Gastroesophageal sphincter (tissue), 4 donors: ENCODE measurements around the gene DAPK1. TPM values are rescaled to one million over a fixed set of nuclear protein-coding genes. Genes with fewer than 3 reads are reported as not detected.

Experiments used
- ATAC-seq: fragments of 150-250 bp; one replicate; pipeline ENCODE4 v1.9.1; 2016; ENCODE audit warnings: mild to moderate bottlenecking, moderate library complexity
- H3K27ac ChIP-seq, 4 donors: fragments of 200-600 bp; sonication (generic) in 3 of 4; 1 replicate in 3 of 4; 2 replicates in 1 of 4; pipeline ENCODE4 v1.5.1; 2016 to 2019
- H3K27me3 ChIP-seq: fragments of 200-600 bp; sonication (generic); one replicate; pipeline ENCODE4 v1.5.1; 2019
- H3K36me3 ChIP-seq, 2 donors: fragments of 200-600 bp; sonication (generic); one replicate each; pipeline ENCODE4 v1.5.1; 2019; ENCODE audit warnings: control low read depth in 1 of 2
- H3K4me1 ChIP-seq, 3 donors: fragments of 200-600 bp; sonication (generic); 1 replicate in 2 of 3; 2 replicates in 1 of 3; pipeline ENCODE4 v1.5.1; 2016 to 2019; ENCODE audit warnings: control low read depth in 2 of 3
- H3K4me3 ChIP-seq, 2 donors: fragments of 200-600 bp; sonication (generic); one replicate each; pipeline ENCODE4 v1.5.1; 2019; ENCODE audit warnings: mild to moderate bottlenecking in 1 of 2, moderate library complexity in 1 of 2
- H3K9me3 ChIP-seq, 3 donors: fragments of 200-600 bp; sonication (generic); one replicate each; pipeline ENCODE4 v1.5.1; 2017 to 2019; ENCODE audit warnings: control low read depth in 2 of 3
- CTCF ChIP-seq, 4 experiments: fragments of 200-600 bp in 2 of 4; fragments of 450-650 bp in 2 of 4; sonication (generic) in 1 of 4; IDR thresholded peaks; one replicate each; pipeline ENCODE4 v1.5.1; 2017 to 2019; ENCODE audit warnings: antibody characterized with exemption in 4 of 4, mild to moderate bottlenecking in 2 of 4, moderate library complexity in 2 of 4
- EP300 ChIP-seq: sonication (generic); formaldehyde crosslinking; IDR thresholded peaks from one replicate; pipeline ENCODE4 v1.6.1; 2017; ENCODE audit warnings: antibody characterized with exemption, mild to moderate bottlenecking
- POLR2A ChIP-seq, 2 donors: fragments of 450-650 bp; IDR thresholded peaks; one replicate each; pipeline ENCODE4 v1.6.1; 2017; ENCODE audit warnings: antibody characterized with exemption in 2 of 2, mild to moderate bottlenecking in 2 of 2, moderate library complexity in 1 of 2
- POLR2AphosphoS5 ChIP-seq: sonication (generic); formaldehyde crosslinking; IDR thresholded peaks from one replicate; pipeline ENCODE4 v1.6.1; 2017; ENCODE audit warnings: antibody characterized with exemption
- WGBS, 2 donors: methylation state at CpG; one replicate each; pipeline ENCODE4 v1.1.5; 2018; ENCODE audit warnings: low coverage in 1 of 2; 5-methylcytosine and 5-hydroxymethylcytosine counted together
- total RNA-seq, 4 donors: library from RNA; depleted of rRNA; stranded (reverse); fragments of >200 nt; gene quantifications; one replicate each; pipeline ENCODE4 v1.1.0, GENCODE V29; 2016

DAPK1 gene
- total RNA-seq, 4 donors from 2014 or later, result 52.3 to 119 (median 75.3) TPM

GRCh38 chr9:87533271-87533670 lies 35.6 kb downstream of the DAPK1 start:
- H3K4me3 ChIP-seq, result no peak overlapping the region
- 80 to 86% methylated on average over 1 of the region's 2 CpGs for WGBS, 2 donors
- no peak for ATAC-seq
- TF ChIP-seq EP300 (no peak), CTCF (IDR thresholded peaks at IDR 0.05) (no peak), POLR2AphosphoS5 (no peak), POLR2A (IDR thresholded peaks at IDR 0.05) (no peak)
- no peaks in the 10 kb centered on the region for H3K9me3 ChIP-seq
- H3K4me1 ChIP-seq, result peaks cover 0 to 73% (median 5%) of the 10 kb centered on the region in 3 donors
- no peaks in the 10 kb centered on the region for H3K27me3 ChIP-seq
- peak overlapping the region in 3 of 4 donors; percentile 22 to 33 (median 24) for H3K27ac ChIP-seq
- no peaks in the 10 kb centered on the region for H3K36me3 ChIP-seq

DNA sequence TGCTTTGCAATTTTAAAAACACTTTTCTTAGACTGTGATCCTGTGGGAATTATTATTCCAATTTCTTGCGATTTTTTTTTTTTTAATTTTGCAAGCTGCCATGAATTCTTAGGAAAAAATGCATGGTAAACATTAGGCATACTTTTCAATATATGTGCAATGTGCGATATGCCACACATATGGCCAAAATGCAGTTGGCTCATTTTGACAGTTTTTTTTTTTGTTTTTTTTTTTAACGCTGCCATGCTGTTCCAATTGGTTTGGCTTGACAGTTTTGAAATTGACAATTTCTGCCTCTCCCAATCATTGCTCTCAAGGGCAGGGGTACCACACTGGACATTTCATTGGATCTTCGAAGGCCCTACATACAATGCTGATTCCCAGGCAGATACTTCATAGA lies 36.4 kb downstream of the DAPK1 start:
- 92 to 98% methylated on average over 4 of the region's 4 CpGs for WGBS, 2 donors

GRCh38 chr9:87534957-87535356 lies 37.3 kb downstream of the DAPK1 start:
- Histone ChIP-seq H3K27me3 (no peaks in the 10 kb centered on the region), H3K27ac (peak overlapping the region in 1 of 4 donors; percentile 53), H3K4me1 (peaks cover 0 to 56% (median 5%) of the 10 kb centered on the region in 3 donors), H3K9me3 (no peaks in the 10 kb centered on the region), H3K36me3 (peaks cover 0 to 4% of the 10 kb centered on the region in 2 donors), H3K4me3 (no peak overlapping the region)
- 83 to 92% methylated on average over 2 of the region's 2 CpGs for WGBS, 2 donors
- ATAC-seq, result no peak
- no peak for TF ChIP-seq POLR2AphosphoS5
- TF ChIP-seq POLR2A (IDR thresholded peaks at IDR 0.05), result no peak
- TF ChIP-seq EP300, result no peak
- no peak for TF ChIP-seq CTCF (IDR thresholded peaks at IDR 0.05)

More for the DNA sequence above, 36.4 kb downstream of the DAPK1 start:
- no peak for ATAC-seq
- no peak for TF ChIP-seq CTCF (IDR thresholded peaks at IDR 0.05)
- TF ChIP-seq POLR2AphosphoS5, result no peak
- no peak for TF ChIP-seq EP300
- TF ChIP-seq POLR2A (IDR thresholded peaks at IDR 0.05), result no peak
- Histone ChIP-seq H3K27me3 (no peaks in the 10 kb centered on the region), H3K27ac (no peak overlapping the region), H3K9me3 (no peaks in the 10 kb centered on the region), H3K4me1 (peaks cover 0 to 66% (median 5%) of the 10 kb centered on the region in 3 donors), H3K4me3 (no peak overlapping the region), H3K36me3 (no peaks in the 10 kb centered on the region)

DNA sequence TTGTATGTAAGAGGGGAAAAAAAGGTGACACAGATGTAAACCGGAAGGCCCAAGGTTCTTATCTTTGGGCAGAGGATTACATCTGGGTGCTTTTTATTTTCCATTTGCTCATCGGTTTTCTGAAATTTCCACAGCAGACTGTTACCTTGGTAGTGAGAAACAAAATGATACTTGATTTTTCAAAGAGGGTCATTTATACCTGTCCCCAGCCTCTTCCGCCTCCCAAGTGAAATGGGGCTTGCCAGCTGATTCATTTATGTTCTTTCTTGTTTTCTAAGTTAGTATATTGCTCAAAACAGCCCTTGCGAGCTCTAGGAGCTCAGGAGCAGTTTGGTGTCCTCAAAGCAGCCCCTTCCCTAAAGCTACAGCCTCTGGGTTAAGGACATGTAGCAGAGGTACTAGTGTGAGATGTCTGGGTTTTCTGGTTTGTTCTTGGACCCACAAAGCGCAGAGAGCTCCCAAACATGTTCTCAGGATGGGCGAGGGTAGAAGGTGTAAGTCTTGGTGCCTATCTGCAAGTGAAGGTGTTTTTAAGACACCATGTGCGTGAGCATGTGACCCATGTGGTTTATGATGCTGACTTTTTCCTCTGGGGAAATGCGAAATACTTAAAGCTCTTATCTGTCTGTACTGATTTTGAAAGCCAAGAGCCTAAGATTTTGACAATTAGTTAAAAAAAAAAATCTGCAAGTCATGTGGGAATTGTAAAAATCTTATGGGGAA lies 38.3 kb downstream of the DAPK1 start:
- Histone ChIP-seq H3K4me1 (peaks cover 0 to 46% (median 5%) of the 10 kb centered on the region in 3 donors), H3K9me3 (no peaks in the 10 kb centered on the region), H3K36me3 (peaks cover 0 to 8% of the 10 kb centered on the region in 2 donors), H3K4me3 (no peak overlapping the region), H3K27ac (peak overlapping the region in 2 of 4 donors; percentile 49 to 53), H3K27me3 (no peaks in the 10 kb centered on the region)
- TF ChIP-seq CTCF (IDR thresholded peaks at IDR 0.05) (no peak), POLR2AphosphoS5 (no peak), POLR2A (IDR thresholded peaks at IDR 0.05) (no peak)
- 47 to 58% methylated on average over 6 to 8 of the region's 8 CpGs for WGBS, 2 donors
- no peak for ATAC-seq

DNA sequence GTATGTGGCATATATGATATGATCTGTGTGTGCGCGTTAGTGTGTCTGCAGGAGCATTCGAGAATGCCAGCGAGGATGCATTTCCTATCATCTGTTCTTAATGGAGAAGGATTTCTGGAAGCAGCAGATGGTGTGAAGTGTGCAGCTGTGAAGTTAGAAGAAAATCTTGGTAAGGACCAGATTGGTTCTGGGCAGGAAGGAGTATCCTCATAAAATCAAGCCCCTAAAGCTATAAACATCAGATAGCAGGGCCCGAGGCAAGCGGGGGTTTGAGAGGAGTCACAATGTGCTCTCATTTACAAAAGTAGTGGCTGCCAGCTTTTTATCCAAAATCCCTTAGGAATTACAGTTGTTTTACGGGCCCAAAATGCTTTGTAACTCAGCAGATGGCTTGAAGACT lies 40.0 kb downstream of the DAPK1 start:
- H3K27me3 ChIP-seq, result no peaks in the 10 kb centered on the region
- H3K27ac ChIP-seq, result no peak overlapping the region
- no peaks in the 10 kb centered on the region for H3K9me3 ChIP-seq
- H3K36me3 ChIP-seq, result peaks cover 0 to 8% of the 10 kb centered on the region in 2 donors
- no peak for TF ChIP-seq CTCF (IDR thresholded peaks at IDR 0.05)
- no peak for TF ChIP-seq POLR2A (IDR thresholded peaks at IDR 0.05)
- no peak for TF ChIP-seq EP300
- TF ChIP-seq POLR2AphosphoS5, result no peak
- no peak for ATAC-seq
- WGBS, 2 donors, result 50 to 74% methylated on average over 7 of the region's 7 CpGs
- H3K4me3 ChIP-seq, result no peak overlapping the region
- peaks cover 0 to 33% (median 0%) of the 10 kb centered on the region in 3 donors for H3K4me1 ChIP-seq
